HCT116 (cell line): Measurements from ENCODE around the gene GFER. TPM values are rescaled to one million over a fixed set of nuclear protein-coding genes. Genes with fewer than 3 reads are reported as not detected.

Experiments
- ATAC-seq: fragments of 200-7000 bp; cut with Tn5 transposase; 2 replicates; pipeline ENCODE4 v1.9.1; 2020; ENCODE audit warnings: mild to moderate bottlenecking, moderate library complexity
- BruUV-seq: library from RNA; stranded (reverse); fragments of 400-500 nt; replicated peaks from 2 replicates; lab custom pipeline; 2021; lab: Mats Ljungman, UMichigan
- CTCF ChIA-PET: fragments of 300-600 bp; sonication (Branson Sonifier 250); formaldehyde crosslinking; loops from one replicate; lab custom pipeline; 2021; ENCODE audit warnings: antibody characterized with exemption; lab: Charles Lee
- POLR2A ChIA-PET: fragments of 300-600, 350-600 bp; sonication (Branson Sonifier 250); formaldehyde crosslinking; loops from one replicate; lab custom pipeline; 2021; ENCODE audit warnings: antibody characterized with exemption; lab: Charles Lee
- RAD21 ChIA-PET, 2 experiments: fragments of 300-600 bp; sonication (Branson Sonifier 250); formaldehyde crosslinking; loops; one replicate each; lab custom pipeline; 2023; ENCODE audit warnings: low total read pairs in 2 of 2; ENCODE audit not compliant: uncharacterized antibody in 2 of 2, unreplicated experiment in 2 of 2, low non-redundant PET in 1 of 2; lab: Charles Lee
- DNase-seq: peaks from one replicate; pipeline ENCODE4 v3.0.0-alpha.2; 2010; ENCODE audit warnings: low read depth, low spot score
- H2AFZ ChIP-seq: fragments of 200-600 bp; shearing (Covaris generic), sonication (generic); 2 replicates; pipeline ENCODE4 v1.6.1; 2017; ENCODE audit warnings: low read depth, mixed run types, mixed read lengths, antibody characterized with exemption, low read length; ENCODE audit not compliant: poor library complexity, severe bottlenecking
- H3K27ac ChIP-seq: 2 replicates; pipeline ENCODE4 v1.5.1; 2012; ENCODE audit warnings: low read depth, low read length
- H3K27me3 ChIP-seq: fragments of 200-600 bp; sonication (generic); 2 replicates; pipeline ENCODE4 v1.6.1; 2016; ENCODE audit warnings: mixed run types, low read length, mixed read lengths; ENCODE audit not compliant: insufficient read depth
- H3K36me3 ChIP-seq, 2 experiments: fragments of 200-500 bp in 1 of 2; fragments of 200-600 bp in 1 of 2; sonication (Bioruptor generic) in 1 of 2; sonication (generic) in 1 of 2; 2 replicates each; pipeline versions ENCODE4 v1.5.1 to v1.6.1; 2014 to 2016; ENCODE audit warnings: low read length in 2 of 2, inconsistent platforms in 1 of 2, mixed read lengths in 1 of 2, mixed run types in 1 of 2; ENCODE audit not compliant: insufficient read depth in 2 of 2, control insufficient read depth in 1 of 2
- H3K4me1 ChIP-seq, 2 experiments: fragments of 200-600 bp in 1 of 2; sonication (generic) in 1 of 2; 2 replicates each; pipeline versions ENCODE4 v1.5.1 to v1.6.1; 2012 to 2017; ENCODE audit warnings: low read length in 2 of 2, inconsistent platforms in 1 of 2, mild to moderate bottlenecking in 1 of 2, mixed read lengths in 1 of 2, mixed run types in 1 of 2, moderate library complexity in 1 of 2; ENCODE audit not compliant: insufficient read depth in 2 of 2, control insufficient read depth in 1 of 2
- H3K4me2 ChIP-seq: fragments of 200-600 bp; sonication (generic); 2 replicates; pipeline ENCODE4 v1.6.1; 2017; ENCODE audit warnings: mixed run types, low read length, mixed read lengths
- H3K4me3 ChIP-seq, 2 experiments: fragments of 200-600 bp in 1 of 2; sonication (generic) in 1 of 2; replicated peaks in 1 of 2; 2 replicates each; pipeline ENCODE4 v1.5.1; 2011 to 2016; ENCODE audit warnings: low read length in 2 of 2, control low read depth in 1 of 2, low read depth in 1 of 2, mild to moderate bottlenecking in 1 of 2, mixed read lengths in 1 of 2, mixed run types in 1 of 2
- H3K79me2 ChIP-seq: fragments of 200-600 bp; sonication (generic); 2 replicates; pipeline ENCODE4 v1.6.1; 2017; ENCODE audit warnings: mild to moderate bottlenecking, mixed run types, low read length, moderate library complexity, mixed read lengths; ENCODE audit not compliant: insufficient read depth
- H3K9ac ChIP-seq: fragments of 200-600 bp; sonication (generic); 2 replicates; pipeline ENCODE4 v1.6.1; 2016; ENCODE audit warnings: low read length, mixed read lengths
- H3K9me2 ChIP-seq: fragments of 200-600 bp; sonication (generic), shearing (Covaris generic); 2 replicates; pipeline ENCODE4 v1.6.1; 2017; ENCODE audit warnings: mixed run types, mild to moderate bottlenecking, moderate library complexity; ENCODE audit not compliant: insufficient read depth
- H3K9me3 ChIP-seq, 2 experiments: fragments of 200-500 bp in 1 of 2; fragments of 200-600 bp in 1 of 2; sonication (Bioruptor generic) in 1 of 2; sonication (generic) in 1 of 2; 2 replicates each; pipeline ENCODE4 v1.6.1; 2014 to 2017; ENCODE audit warnings: low read length in 2 of 2, mixed read lengths in 2 of 2, inconsistent platforms in 1 of 2, low read depth in 1 of 2, mild to moderate bottlenecking in 1 of 2, mixed run types in 1 of 2, moderate library complexity in 1 of 2; ENCODE audit not compliant: control insufficient read depth in 1 of 2, insufficient read depth in 1 of 2
- H4K20me1 ChIP-seq: fragments of 200-600 bp; sonication (generic), shearing (Covaris generic); 2 replicates; pipeline ENCODE4 v1.6.1; 2017; ENCODE audit warnings: mixed run types, mild to moderate bottlenecking, moderate library complexity; ENCODE audit not compliant: insufficient read depth
- CBX3 ChIP-seq: IDR thresholded peaks from 2 replicates; pipeline ENCODE4 v1.6.1; 2012; ENCODE audit warnings: low read depth
- JUND ChIP-seq: IDR thresholded peaks from 2 replicates; pipeline ENCODE4 v1.6.1; 2012
- POLR2A ChIP-seq: IDR thresholded peaks from 2 replicates; pipeline ENCODE4 v1.7.0; 2011; ENCODE audit warnings: borderline replicate concordance; ENCODE audit not compliant: insufficient read depth, insufficient read length; ENCODE audit errors: extremely low read depth
- POLR2AphosphoS5 ChIP-seq: IDR thresholded peaks from 2 replicates; pipeline ENCODE4 v1.6.1; 2011; ENCODE audit warnings: mild to moderate bottlenecking, low read depth, low read length, moderate library complexity
- RAD21 ChIP-seq: IDR thresholded peaks from 2 replicates; pipeline ENCODE4 v1.6.1; 2012; ENCODE audit warnings: low read depth, mild to moderate bottlenecking
- SIN3A ChIP-seq: IDR thresholded peaks from 2 replicates; pipeline ENCODE4 v1.6.1; 2012; ENCODE audit warnings: low read depth
- ZFX ChIP-seq: fragments of 450-650 bp; IDR thresholded peaks from 2 replicates; pipeline ENCODE4 v1.6.1; 2017
- intact Hi-C: fragments of 100-400 bp; cut with micrococcal nuclease; formaldehyde crosslinking; loops from 2 replicates; pipeline ENCODE4 v1.10.0; 2022
- total RNA-seq: library from RNA; stranded (reverse); gene quantifications from one replicate; pipeline ENCODE4 v1.2.1, GENCODE V29; 2021; ENCODE audit not compliant: unreplicated experiment
- TF ChIP-seq, protein P1 (sequence below): IDR thresholded peaks from 2 replicates; pipeline ENCODE4 v1.6.1; 2012; ENCODE audit warnings: low read depth
- TF ChIP-seq, protein P2 (sequence below): IDR thresholded peaks from 2 replicates; pipeline ENCODE4 v1.6.1; 2011; ENCODE audit warnings: mild to moderate bottlenecking, low read length, moderate library complexity; ENCODE audit not compliant: insufficient replicate concordance; ENCODE audit errors: extremely low read depth
- TF ChIP-seq, protein P3 (sequence below), 3 experiments: fragments of 200-600 bp in 1 of 3; sonication (generic) in 1 of 3; IDR thresholded peaks in 2 of 3; conservative IDR thresholded peaks in 1 of 3; 2 replicates each; pipeline ENCODE4 v1.5.1; 2012 to 2017; ENCODE audit warnings: low read depth in 2 of 3, low read length in 2 of 3, antibody characterized with exemption in 1 of 3, borderline replicate concordance in 1 of 3, control low read depth in 1 of 3, mild to moderate bottlenecking in 1 of 3, mixed read lengths in 1 of 3, mixed run types in 1 of 3, moderate library complexity in 1 of 3; ENCODE audit not compliant: insufficient read depth in 1 of 3
- TF ChIP-seq, protein P4 (sequence below): IDR thresholded peaks from 2 replicates; pipeline ENCODE4 v1.6.1; 2012
- TF ChIP-seq, protein P5 (sequence below): IDR thresholded peaks from 2 replicates; pipeline ENCODE4 v1.6.1; 2012

Gene GFER
- total RNA-seq, 1 experiment from 2014 or later, result 47.3 TPM

DNA sequence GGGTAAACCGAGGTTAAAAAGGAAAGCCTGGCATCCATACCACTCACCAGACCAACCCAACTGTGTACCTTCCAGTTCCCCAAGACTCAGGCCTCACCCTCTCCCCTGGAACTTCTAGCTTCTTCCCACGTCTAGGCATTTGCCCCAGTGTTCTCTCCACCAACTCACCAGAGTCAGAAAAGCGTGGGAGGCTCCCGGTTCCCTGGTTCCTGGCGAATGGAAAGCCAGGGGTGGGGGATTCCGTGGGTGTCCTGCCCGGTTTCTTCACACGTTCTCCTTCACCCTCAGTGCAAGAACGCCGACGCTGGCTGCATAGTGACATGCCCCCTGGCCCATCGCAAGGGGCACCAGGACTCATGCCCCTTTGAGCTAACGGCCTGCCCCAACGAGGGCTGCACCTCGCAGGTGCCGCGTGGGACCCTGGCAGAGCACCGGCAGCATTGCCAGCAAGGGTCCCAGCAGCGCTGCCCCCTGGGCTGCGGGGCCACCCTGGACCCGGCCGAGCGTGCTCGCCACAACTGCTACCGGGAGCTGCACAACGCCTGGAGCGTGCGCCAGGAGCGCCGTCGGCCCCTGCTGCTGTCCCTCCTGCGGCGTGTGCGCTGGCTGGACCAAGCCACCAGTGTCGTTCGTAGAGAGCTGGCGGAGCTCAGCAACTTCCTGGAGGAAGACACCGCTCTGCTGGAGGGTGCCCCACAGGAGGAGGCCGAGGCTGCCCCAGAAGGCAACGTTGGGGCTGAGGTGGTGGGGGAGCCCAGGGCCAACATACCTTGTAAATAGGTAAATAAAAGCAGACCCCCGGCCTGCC is 15.6 kb upstream of the GFER start:
- no TSS peak for BruUV-seq
- H3K36me3 ChIP-seq, result peaks cover 4 to 9% of the 10 kb centered on the region in 2 experiments; a peak in 3 of 4 replicates
- RAD21 ChIA-PET, result no interaction called here
- H3K4me1 ChIP-seq, result peaks cover 7 to 20% of the 10 kb centered on the region in 2 experiments
- no peak for DNase-seq
- intact Hi-C loops, result no loop called here
- H3K9me2 ChIP-seq, result no peaks in the 10 kb centered on the region
- POLR2A ChIA-PET, result interaction anchor here (4.0 to 5.9 kb wide), 2 partner anchors 7 to 12 kb away, joined by 21 to 104 read pairs; partner anchors contain the start of genes GFER and NOXO1
- no peak overlapping the region for H3K9ac ChIP-seq
- H3K4me3 ChIP-seq, result no peak overlapping the region
- peaks cover 55% of the 10 kb centered on the region for H3K79me2 ChIP-seq
- H4K20me1 ChIP-seq, result peaks cover 6% of the 10 kb centered on the region; the same call in 1 of the 2 replicates
- H3K27me3 ChIP-seq, result no peaks in the 10 kb centered on the region
- 0 out of 2 replicates have a peak overlapping the region, but pooled peaks have one; percentile 13 for H3K27ac ChIP-seq
- CTCF ChIA-PET, result no interaction called here
- TF ChIP-seq, protein P1, sequence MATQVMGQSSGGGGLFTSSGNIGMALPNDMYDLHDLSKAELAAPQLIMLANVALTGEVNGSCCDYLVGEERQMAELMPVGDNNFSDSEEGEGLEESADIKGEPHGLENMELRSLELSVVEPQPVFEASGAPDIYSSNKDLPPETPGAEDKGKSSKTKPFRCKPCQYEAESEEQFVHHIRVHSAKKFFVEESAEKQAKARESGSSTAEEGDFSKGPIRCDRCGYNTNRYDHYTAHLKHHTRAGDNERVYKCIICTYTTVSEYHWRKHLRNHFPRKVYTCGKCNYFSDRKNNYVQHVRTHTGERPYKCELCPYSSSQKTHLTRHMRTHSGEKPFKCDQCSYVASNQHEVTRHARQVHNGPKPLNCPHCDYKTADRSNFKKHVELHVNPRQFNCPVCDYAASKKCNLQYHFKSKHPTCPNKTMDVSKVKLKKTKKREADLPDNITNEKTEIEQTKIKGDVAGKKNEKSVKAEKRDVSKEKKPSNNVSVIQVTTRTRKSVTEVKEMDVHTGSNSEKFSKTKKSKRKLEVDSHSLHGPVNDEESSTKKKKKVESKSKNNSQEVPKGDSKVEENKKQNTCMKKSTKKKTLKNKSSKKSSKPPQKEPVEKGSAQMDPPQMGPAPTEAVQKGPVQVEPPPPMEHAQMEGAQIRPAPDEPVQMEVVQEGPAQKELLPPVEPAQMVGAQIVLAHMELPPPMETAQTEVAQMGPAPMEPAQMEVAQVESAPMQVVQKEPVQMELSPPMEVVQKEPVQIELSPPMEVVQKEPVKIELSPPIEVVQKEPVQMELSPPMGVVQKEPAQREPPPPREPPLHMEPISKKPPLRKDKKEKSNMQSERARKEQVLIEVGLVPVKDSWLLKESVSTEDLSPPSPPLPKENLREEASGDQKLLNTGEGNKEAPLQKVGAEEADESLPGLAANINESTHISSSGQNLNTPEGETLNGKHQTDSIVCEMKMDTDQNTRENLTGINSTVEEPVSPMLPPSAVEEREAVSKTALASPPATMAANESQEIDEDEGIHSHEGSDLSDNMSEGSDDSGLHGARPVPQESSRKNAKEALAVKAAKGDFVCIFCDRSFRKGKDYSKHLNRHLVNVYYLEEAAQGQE, result no peak
- TF ChIP-seq RAD21 (no peak), SIN3A (no peak), POLR2A (no peak), JUND (no peak), CBX3 (no peak), POLR2AphosphoS5 (no peak), ZFX (no peak)
- TF ChIP-seq, protein P2, sequence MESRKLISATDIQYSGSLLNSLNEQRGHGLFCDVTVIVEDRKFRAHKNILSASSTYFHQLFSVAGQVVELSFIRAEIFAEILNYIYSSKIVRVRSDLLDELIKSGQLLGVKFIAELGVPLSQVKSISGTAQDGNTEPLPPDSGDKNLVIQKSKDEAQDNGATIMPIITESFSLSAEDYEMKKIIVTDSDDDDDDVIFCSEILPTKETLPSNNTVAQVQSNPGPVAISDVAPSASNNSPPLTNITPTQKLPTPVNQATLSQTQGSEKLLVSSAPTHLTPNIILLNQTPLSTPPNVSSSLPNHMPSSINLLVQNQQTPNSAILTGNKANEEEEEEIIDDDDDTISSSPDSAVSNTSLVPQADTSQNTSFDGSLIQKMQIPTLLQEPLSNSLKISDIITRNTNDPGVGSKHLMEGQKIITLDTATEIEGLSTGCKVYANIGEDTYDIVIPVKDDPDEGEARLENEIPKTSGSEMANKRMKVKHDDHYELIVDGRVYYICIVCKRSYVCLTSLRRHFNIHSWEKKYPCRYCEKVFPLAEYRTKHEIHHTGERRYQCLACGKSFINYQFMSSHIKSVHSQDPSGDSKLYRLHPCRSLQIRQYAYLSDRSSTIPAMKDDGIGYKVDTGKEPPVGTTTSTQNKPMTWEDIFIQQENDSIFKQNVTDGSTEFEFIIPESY, result no peak
- TF ChIP-seq, protein P3, sequence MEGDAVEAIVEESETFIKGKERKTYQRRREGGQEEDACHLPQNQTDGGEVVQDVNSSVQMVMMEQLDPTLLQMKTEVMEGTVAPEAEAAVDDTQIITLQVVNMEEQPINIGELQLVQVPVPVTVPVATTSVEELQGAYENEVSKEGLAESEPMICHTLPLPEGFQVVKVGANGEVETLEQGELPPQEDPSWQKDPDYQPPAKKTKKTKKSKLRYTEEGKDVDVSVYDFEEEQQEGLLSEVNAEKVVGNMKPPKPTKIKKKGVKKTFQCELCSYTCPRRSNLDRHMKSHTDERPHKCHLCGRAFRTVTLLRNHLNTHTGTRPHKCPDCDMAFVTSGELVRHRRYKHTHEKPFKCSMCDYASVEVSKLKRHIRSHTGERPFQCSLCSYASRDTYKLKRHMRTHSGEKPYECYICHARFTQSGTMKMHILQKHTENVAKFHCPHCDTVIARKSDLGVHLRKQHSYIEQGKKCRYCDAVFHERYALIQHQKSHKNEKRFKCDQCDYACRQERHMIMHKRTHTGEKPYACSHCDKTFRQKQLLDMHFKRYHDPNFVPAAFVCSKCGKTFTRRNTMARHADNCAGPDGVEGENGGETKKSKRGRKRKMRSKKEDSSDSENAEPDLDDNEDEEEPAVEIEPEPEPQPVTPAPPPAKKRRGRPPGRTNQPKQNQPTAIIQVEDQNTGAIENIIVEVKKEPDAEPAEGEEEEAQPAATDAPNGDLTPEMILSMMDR (IDR thresholded peaks at IDR 0.05 in 2 of 3, conservative IDR thresholded peaks at IDR 0.05 in 1 of 3; ENCODE audit: borderline replicate concordance in 1 of 3, insufficient read depth in 1 of 3, low read depth in 2 of 3, low read length in 2 of 3), result no peak
- TF ChIP-seq, protein P4, sequence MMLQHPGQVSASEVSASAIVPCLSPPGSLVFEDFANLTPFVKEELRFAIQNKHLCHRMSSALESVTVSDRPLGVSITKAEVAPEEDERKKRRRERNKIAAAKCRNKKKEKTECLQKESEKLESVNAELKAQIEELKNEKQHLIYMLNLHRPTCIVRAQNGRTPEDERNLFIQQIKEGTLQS, result no peak
- TF ChIP-seq, protein P5, sequence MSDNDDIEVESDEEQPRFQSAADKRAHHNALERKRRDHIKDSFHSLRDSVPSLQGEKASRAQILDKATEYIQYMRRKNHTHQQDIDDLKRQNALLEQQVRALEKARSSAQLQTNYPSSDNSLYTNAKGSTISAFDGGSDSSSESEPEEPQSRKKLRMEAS, result no peak
- no peak overlapping the region for H2AFZ ChIP-seq
- H3K9me3 ChIP-seq, result no peaks in the 10 kb centered on the region
- H3K4me2 ChIP-seq, result no peak overlapping the region
- no peak for ATAC-seq
